Measurements from ENCODE around the gene ERLIN1. TPM values are rescaled to one million over a fixed set of nuclear protein-coding genes. Genes with fewer than 3 reads are reported as not detected.

ERLIN1 gene
- total RNA-seq, 3 donors from 2014 or later, result 33.4 to 57.9 (median 48.3) TPM

DNA sequence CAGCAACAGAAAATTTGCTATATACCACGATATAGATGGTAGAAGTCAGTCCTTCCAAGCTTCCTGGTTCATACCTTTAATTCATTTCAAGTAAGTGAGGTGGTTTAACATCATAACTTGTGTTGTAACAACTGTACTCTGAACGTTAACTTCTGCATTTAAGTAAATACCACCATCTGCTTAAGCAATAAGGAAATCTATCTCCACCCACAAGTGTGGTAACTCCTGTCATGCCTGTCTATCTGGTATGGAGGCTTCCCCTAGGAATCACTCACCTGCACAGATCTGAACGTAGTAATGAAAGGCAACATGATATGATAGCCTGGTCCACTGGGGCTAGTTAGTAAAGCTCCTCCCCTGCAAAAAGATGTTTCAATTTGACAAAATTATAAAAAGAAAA lies 2.3 kb downstream of the ERLIN1 start:
- intact Hi-C loops (cut with DNase I, micrococcal nuclease), result loop anchor here in 1 of 2 donors (10.0 kb wide), 1 partner anchor 249 kb away; no protein-coding TSS in a partner anchor
- TF ChIP-seq, protein P1, sequence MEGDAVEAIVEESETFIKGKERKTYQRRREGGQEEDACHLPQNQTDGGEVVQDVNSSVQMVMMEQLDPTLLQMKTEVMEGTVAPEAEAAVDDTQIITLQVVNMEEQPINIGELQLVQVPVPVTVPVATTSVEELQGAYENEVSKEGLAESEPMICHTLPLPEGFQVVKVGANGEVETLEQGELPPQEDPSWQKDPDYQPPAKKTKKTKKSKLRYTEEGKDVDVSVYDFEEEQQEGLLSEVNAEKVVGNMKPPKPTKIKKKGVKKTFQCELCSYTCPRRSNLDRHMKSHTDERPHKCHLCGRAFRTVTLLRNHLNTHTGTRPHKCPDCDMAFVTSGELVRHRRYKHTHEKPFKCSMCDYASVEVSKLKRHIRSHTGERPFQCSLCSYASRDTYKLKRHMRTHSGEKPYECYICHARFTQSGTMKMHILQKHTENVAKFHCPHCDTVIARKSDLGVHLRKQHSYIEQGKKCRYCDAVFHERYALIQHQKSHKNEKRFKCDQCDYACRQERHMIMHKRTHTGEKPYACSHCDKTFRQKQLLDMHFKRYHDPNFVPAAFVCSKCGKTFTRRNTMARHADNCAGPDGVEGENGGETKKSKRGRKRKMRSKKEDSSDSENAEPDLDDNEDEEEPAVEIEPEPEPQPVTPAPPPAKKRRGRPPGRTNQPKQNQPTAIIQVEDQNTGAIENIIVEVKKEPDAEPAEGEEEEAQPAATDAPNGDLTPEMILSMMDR (IDR thresholded peaks at IDR 0.05), result no peak
- DNase-seq (peak in 1 of 3 donors; percentile 75), ATAC-seq (peak; percentile 78)
- Histone ChIP-seq H3K4me3 (no peak overlapping the region), H3K36me3 (ENCODE audit: low read depth) (no peaks in the 10 kb centered on the region), H3K9me3 (no peaks in the 10 kb centered on the region), H3K4me1 (ENCODE audit: low read depth) (peaks cover 37% of the 10 kb centered on the region)

DNA sequence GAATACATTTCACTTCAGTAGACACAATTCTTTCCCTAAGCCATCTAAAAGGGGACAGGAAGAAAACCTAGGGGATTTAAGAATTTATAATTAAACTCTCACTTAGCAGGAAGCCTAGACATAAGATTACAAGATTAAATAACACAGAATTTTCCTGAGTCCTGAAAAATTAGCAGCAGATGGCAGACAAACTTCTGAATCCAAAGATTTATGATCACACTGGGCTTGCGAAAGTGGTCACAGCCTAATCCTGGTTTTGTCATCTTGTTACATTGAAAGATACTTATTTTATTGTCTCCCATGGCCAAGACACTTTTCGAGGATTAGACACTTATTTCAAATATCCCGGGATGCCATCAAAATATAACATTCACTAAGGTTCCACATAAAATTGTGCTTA lies 2.9 kb downstream of the ERLIN1 start:
- no peak for ATAC-seq
- H3K36me3 ChIP-seq (ENCODE audit: low read depth), result no peaks in the 10 kb centered on the region
- H3K4me3 ChIP-seq, result no peak overlapping the region
- TF ChIP-seq, protein P1 (IDR thresholded peaks at IDR 0.05), result no peak
- H3K4me1 ChIP-seq (ENCODE audit: low read depth), result peaks cover 37% of the 10 kb centered on the region
- no peak for DNase-seq
- H3K9me3 ChIP-seq, result no peaks in the 10 kb centered on the region
- intact Hi-C loops (cut with DNase I, micrococcal nuclease), result loop anchor here in 1 of 2 donors (10.0 kb wide), 1 partner anchor 248 kb away; no protein-coding TSS in a partner anchor

DNA sequence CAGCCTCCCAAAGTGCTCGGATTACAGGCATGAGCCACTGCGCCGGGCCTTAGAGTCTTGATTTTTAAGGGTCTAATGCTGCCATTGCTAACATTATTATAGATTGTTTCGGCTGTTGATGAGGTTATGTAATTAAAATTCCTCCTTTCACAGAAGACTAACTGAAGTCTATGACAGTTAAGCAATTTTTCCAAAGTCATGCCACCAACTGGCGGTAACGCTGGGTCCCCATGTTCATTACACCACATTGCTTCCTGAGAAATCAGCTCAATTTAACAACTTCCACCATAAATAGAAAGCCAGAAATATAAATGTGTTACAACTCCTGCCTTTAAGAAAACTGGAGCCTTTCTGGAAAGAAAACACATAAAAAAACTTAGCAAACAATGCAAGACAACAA lies 3.5 kb downstream of the ERLIN1 start:
- ATAC-seq (no peak), DNase-seq (no peak)
- TF ChIP-seq, protein P1 (IDR thresholded peaks at IDR 0.05), result no peak
- intact Hi-C loops (cut with DNase I, micrococcal nuclease), result loop anchor here in 1 of 2 donors (10.0 kb wide), 1 partner anchor 247 kb away; no protein-coding TSS in a partner anchor
- Histone ChIP-seq H3K4me1 (ENCODE audit: low read depth) (peaks cover 36% of the 10 kb centered on the region), H3K9me3 (no peaks in the 10 kb centered on the region), H3K4me3 (no peak overlapping the region), H3K36me3 (ENCODE audit: low read depth) (no peaks in the 10 kb centered on the region)

DNA sequence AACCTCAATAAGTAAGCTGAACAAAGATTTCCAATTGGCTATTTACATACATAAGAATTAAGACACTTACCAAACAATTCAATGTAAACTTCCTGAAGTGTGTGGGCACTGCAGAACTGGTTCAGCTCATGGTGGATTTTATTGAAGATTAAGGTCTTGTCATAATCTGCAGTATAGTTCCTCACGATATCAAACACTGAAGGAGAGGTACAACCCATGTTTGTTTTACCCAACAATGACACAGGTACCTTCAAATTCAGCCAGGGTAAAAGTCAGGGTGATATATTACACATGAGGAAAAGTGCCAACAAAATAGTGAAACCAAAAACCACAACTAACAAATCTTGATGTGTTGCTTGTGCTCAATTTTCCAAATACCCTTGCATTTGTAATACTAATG lies 10.0 kb downstream of the ERLIN1 start:
- ATAC-seq (peak; percentile 91), DNase-seq (no peak)
- Histone ChIP-seq H3K36me3 (ENCODE audit: low read depth) (no peaks in the 10 kb centered on the region), H3K4me3 (no peak overlapping the region), H3K9me3 (no peaks in the 10 kb centered on the region), H3K4me1 (ENCODE audit: low read depth) (peaks cover 16% of the 10 kb centered on the region)
- intact Hi-C loops (cut with DNase I, micrococcal nuclease), result no loop called here
- TF ChIP-seq, protein P1 (IDR thresholded peaks at IDR 0.05), result no peak

DNA sequence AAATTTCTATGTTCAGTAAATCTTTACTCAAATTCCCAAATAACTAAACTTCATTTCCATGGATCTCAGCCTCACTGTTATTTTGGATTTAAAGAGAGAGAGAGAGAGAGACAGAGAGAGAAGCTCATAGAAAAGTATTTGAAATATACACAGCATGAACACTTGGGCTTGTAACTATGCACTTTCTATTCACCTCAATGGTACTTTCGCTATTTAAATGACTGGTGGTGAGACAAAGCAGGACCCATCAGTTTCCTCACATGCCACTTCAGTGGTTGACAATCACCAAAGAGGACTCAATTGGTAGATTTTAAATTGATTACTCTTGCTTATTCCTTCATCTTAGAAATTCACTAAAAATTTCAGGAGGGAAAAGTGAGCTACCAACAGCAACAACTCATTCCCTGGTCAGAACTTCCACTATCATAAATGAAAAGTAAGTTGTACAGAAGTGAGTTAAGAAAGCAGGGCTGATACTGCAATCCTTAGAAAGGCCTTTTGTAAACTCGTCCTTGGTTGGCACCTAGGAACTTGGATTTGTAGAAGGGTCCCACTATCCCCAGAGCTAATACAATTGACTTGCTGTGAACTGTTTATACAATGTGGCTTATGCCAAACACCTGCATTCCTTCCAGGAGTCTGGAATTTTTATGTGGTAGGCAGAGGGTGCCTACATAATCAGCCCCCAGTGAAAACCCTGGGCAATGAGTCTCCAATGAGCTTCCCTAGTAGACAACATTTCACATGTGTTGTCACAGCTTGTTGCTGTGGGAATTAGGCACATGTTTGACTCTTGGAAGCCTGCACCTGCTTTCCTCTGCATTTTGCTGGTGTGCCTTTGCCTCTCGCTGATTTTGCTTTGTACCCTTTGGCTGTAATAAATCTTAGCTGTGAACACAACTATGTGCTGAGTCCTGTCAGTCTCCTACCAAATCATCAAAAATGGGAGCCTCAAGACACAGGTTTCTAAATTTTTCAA lies 10.8 kb downstream of the ERLIN1 start:
- TF ChIP-seq, protein P1 (IDR thresholded peaks at IDR 0.05), result no peak
- Histone ChIP-seq H3K9me3 (no peaks in the 10 kb centered on the region), H3K4me1 (ENCODE audit: low read depth) (peaks cover 10% of the 10 kb centered on the region), H3K4me3 (no peak overlapping the region), H3K36me3 (ENCODE audit: low read depth) (no peaks in the 10 kb centered on the region)
- intact Hi-C loops (cut with DNase I, micrococcal nuclease), result no loop called here
- DNase-seq (no peak), ATAC-seq (no peak)

All from mucosa of descending colon (tissue), 3 donors.